HCT116 (cell line): ENCODE measurements around the gene EXOSC10. TPM values are rescaled to one million over a fixed set of nuclear protein-coding genes. Genes with fewer than 3 reads are reported as not detected.

Experiments used
- ATAC-seq: fragments of 200-7000 bp; cut with Tn5 transposase; 2 replicates; pipeline ENCODE4 v1.9.1; 2020; ENCODE audit warnings: mild to moderate bottlenecking, moderate library complexity
- BruUV-seq: library from RNA; stranded (reverse); fragments of 400-500 nt; replicated peaks from 2 replicates; lab custom pipeline; 2021; lab: Mats Ljungman, UMichigan
- CTCF ChIA-PET: fragments of 300-600 bp; sonication (Branson Sonifier 250); formaldehyde crosslinking; loops from one replicate; lab custom pipeline; 2021; ENCODE audit warnings: antibody characterized with exemption; lab: Charles Lee
- POLR2A ChIA-PET: fragments of 300-600, 350-600 bp; sonication (Branson Sonifier 250); formaldehyde crosslinking; loops from one replicate; lab custom pipeline; 2021; ENCODE audit warnings: antibody characterized with exemption; lab: Charles Lee
- RAD21 ChIA-PET, 2 experiments: fragments of 300-600 bp; sonication (Branson Sonifier 250); formaldehyde crosslinking; loops; one replicate each; lab custom pipeline; 2023; ENCODE audit warnings: low total read pairs in 2 of 2; ENCODE audit not compliant: uncharacterized antibody in 2 of 2, unreplicated experiment in 2 of 2, low non-redundant PET in 1 of 2; lab: Charles Lee
- DNase-seq: peaks from one replicate; pipeline ENCODE4 v3.0.0-alpha.2; 2010; ENCODE audit warnings: low read depth, low spot score
- H2AFZ ChIP-seq: fragments of 200-600 bp; shearing (Covaris generic), sonication (generic); 2 replicates; pipeline ENCODE4 v1.6.1; 2017; ENCODE audit warnings: low read depth, mixed run types, mixed read lengths, antibody characterized with exemption, low read length; ENCODE audit not compliant: poor library complexity, severe bottlenecking
- H3K27ac ChIP-seq: 2 replicates; pipeline ENCODE4 v1.5.1; 2012; ENCODE audit warnings: low read depth, low read length
- H3K27me3 ChIP-seq: fragments of 200-600 bp; sonication (generic); 2 replicates; pipeline ENCODE4 v1.6.1; 2016; ENCODE audit warnings: mixed run types, low read length, mixed read lengths; ENCODE audit not compliant: insufficient read depth
- H3K36me3 ChIP-seq, 2 experiments: fragments of 200-500 bp in 1 of 2; fragments of 200-600 bp in 1 of 2; sonication (Bioruptor generic) in 1 of 2; sonication (generic) in 1 of 2; 2 replicates each; pipeline versions ENCODE4 v1.5.1 to v1.6.1; 2014 to 2016; ENCODE audit warnings: low read length in 2 of 2, inconsistent platforms in 1 of 2, mixed read lengths in 1 of 2, mixed run types in 1 of 2; ENCODE audit not compliant: insufficient read depth in 2 of 2, control insufficient read depth in 1 of 2
- H3K4me1 ChIP-seq, 2 experiments: fragments of 200-600 bp in 1 of 2; sonication (generic) in 1 of 2; 2 replicates each; pipeline versions ENCODE4 v1.5.1 to v1.6.1; 2012 to 2017; ENCODE audit warnings: low read length in 2 of 2, inconsistent platforms in 1 of 2, mild to moderate bottlenecking in 1 of 2, mixed read lengths in 1 of 2, mixed run types in 1 of 2, moderate library complexity in 1 of 2; ENCODE audit not compliant: insufficient read depth in 2 of 2, control insufficient read depth in 1 of 2
- H3K4me2 ChIP-seq: fragments of 200-600 bp; sonication (generic); 2 replicates; pipeline ENCODE4 v1.6.1; 2017; ENCODE audit warnings: mixed run types, low read length, mixed read lengths
- H3K4me3 ChIP-seq, 2 experiments: fragments of 200-600 bp in 1 of 2; sonication (generic) in 1 of 2; replicated peaks in 1 of 2; 2 replicates each; pipeline ENCODE4 v1.5.1; 2011 to 2016; ENCODE audit warnings: low read length in 2 of 2, control low read depth in 1 of 2, low read depth in 1 of 2, mild to moderate bottlenecking in 1 of 2, mixed read lengths in 1 of 2, mixed run types in 1 of 2
- H3K79me2 ChIP-seq: fragments of 200-600 bp; sonication (generic); 2 replicates; pipeline ENCODE4 v1.6.1; 2017; ENCODE audit warnings: mild to moderate bottlenecking, mixed run types, low read length, moderate library complexity, mixed read lengths; ENCODE audit not compliant: insufficient read depth
- H3K9ac ChIP-seq: fragments of 200-600 bp; sonication (generic); 2 replicates; pipeline ENCODE4 v1.6.1; 2016; ENCODE audit warnings: low read length, mixed read lengths
- H3K9me2 ChIP-seq: fragments of 200-600 bp; sonication (generic), shearing (Covaris generic); 2 replicates; pipeline ENCODE4 v1.6.1; 2017; ENCODE audit warnings: mixed run types, mild to moderate bottlenecking, moderate library complexity; ENCODE audit not compliant: insufficient read depth
- H3K9me3 ChIP-seq, 2 experiments: fragments of 200-500 bp in 1 of 2; fragments of 200-600 bp in 1 of 2; sonication (Bioruptor generic) in 1 of 2; sonication (generic) in 1 of 2; 2 replicates each; pipeline ENCODE4 v1.6.1; 2014 to 2017; ENCODE audit warnings: low read length in 2 of 2, mixed read lengths in 2 of 2, inconsistent platforms in 1 of 2, low read depth in 1 of 2, mild to moderate bottlenecking in 1 of 2, mixed run types in 1 of 2, moderate library complexity in 1 of 2; ENCODE audit not compliant: control insufficient read depth in 1 of 2, insufficient read depth in 1 of 2
- H4K20me1 ChIP-seq: fragments of 200-600 bp; sonication (generic), shearing (Covaris generic); 2 replicates; pipeline ENCODE4 v1.6.1; 2017; ENCODE audit warnings: mixed run types, mild to moderate bottlenecking, moderate library complexity; ENCODE audit not compliant: insufficient read depth
- CBX3 ChIP-seq: IDR thresholded peaks from 2 replicates; pipeline ENCODE4 v1.6.1; 2012; ENCODE audit warnings: low read depth
- ELF1 ChIP-seq: IDR thresholded peaks from 2 replicates; pipeline ENCODE4 v1.6.1; 2012; ENCODE audit warnings: low read depth, borderline replicate concordance
- EZH2 ChIP-seq: fragments of 200-600 bp; sonication (generic); IDR thresholded peaks from 2 replicates; pipeline ENCODE4 v1.6.1; 2017; ENCODE audit warnings: antibody characterized with exemption, mixed run types
- EZH2phosphoT487 ChIP-seq: fragments of 200-600 bp; IDR thresholded peaks from 2 replicates; pipeline ENCODE4 v1.6.1; 2018; ENCODE audit warnings: antibody characterized with exemption, borderline replicate concordance
- FOSL1 ChIP-seq: IDR thresholded peaks from 2 replicates; pipeline ENCODE4 v1.6.1; 2012; ENCODE audit warnings: low read depth
- JUND ChIP-seq: IDR thresholded peaks from 2 replicates; pipeline ENCODE4 v1.6.1; 2012
- MAX ChIP-seq: IDR thresholded peaks from 2 replicates; pipeline ENCODE4 v1.6.1; 2012
- POLR2A ChIP-seq: IDR thresholded peaks from 2 replicates; pipeline ENCODE4 v1.7.0; 2011; ENCODE audit warnings: borderline replicate concordance; ENCODE audit not compliant: insufficient read depth, insufficient read length; ENCODE audit errors: extremely low read depth
- POLR2AphosphoS5 ChIP-seq: IDR thresholded peaks from 2 replicates; pipeline ENCODE4 v1.6.1; 2011; ENCODE audit warnings: mild to moderate bottlenecking, low read depth, low read length, moderate library complexity
- RAD21 ChIP-seq: IDR thresholded peaks from 2 replicates; pipeline ENCODE4 v1.6.1; 2012; ENCODE audit warnings: low read depth, mild to moderate bottlenecking
- REST ChIP-seq: IDR thresholded peaks from 2 replicates; pipeline ENCODE4 v1.6.1; 2012; ENCODE audit warnings: low read depth
- SP1 ChIP-seq: IDR thresholded peaks from 2 replicates; pipeline ENCODE4 v1.6.1; 2012; ENCODE audit warnings: low read depth
- ZFX ChIP-seq: fragments of 450-650 bp; IDR thresholded peaks from 2 replicates; pipeline ENCODE4 v1.6.1; 2017
- intact Hi-C: fragments of 100-400 bp; cut with micrococcal nuclease; formaldehyde crosslinking; loops from 2 replicates; pipeline ENCODE4 v1.10.0; 2022
- total RNA-seq: library from RNA; stranded (reverse); gene quantifications from one replicate; pipeline ENCODE4 v1.2.1, GENCODE V29; 2021; ENCODE audit not compliant: unreplicated experiment

Gene EXOSC10
- total RNA-seq, 1 experiment from 2014 or later, result 80.7 TPM

GRCh38 chr1:11028018-11028417 is 71.7 kb downstream of the EXOSC10 start:
- 0 out of 2 replicates have a peak, but pooled peaks cover 16% of the 10 kb centered on the region for H4K20me1 ChIP-seq
- peaks cover 8% of the 10 kb centered on the region for H3K79me2 ChIP-seq
- no peak overlapping the region for H3K27ac ChIP-seq
- no peaks in the 10 kb centered on the region for H3K9me3 ChIP-seq
- RAD21 ChIA-PET, result no interaction called here
- no peak for ATAC-seq
- no peak overlapping the region for H3K9ac ChIP-seq
- H2AFZ ChIP-seq, result no peak overlapping the region
- BruUV-seq, result no TSS peak
- POLR2A ChIA-PET, result no interaction called here
- no peak overlapping the region for H3K4me3 ChIP-seq
- H3K27me3 ChIP-seq, result no peaks in the 10 kb centered on the region
- peaks cover 21 to 29% of the 10 kb centered on the region in 2 experiments; a peak in 3 of 4 replicates for H3K36me3 ChIP-seq
- no peaks in the 10 kb centered on the region for H3K9me2 ChIP-seq
- no peak overlapping the region for H3K4me2 ChIP-seq
- CTCF ChIA-PET, result no interaction called here
- no peaks in the 10 kb centered on the region for H3K4me1 ChIP-seq
- intact Hi-C loops, result no loop called here
- TF ChIP-seq EZH2phosphoT487 (no peak), ELF1 (no peak), EZH2 (no peak), RAD21 (no peak), SP1 (no peak), CBX3 (no peak), FOSL1 (no peak), POLR2AphosphoS5 (no peak), MAX (no peak), ZFX (no peak), REST (no peak), JUND (no peak), POLR2A (no peak)
- TF ChIP-seq, all 23 proteins: peak for 0
- DNase-seq, result no peak
